SKM-1 (cell line): ENCODE measurements around the gene ZNRF1.
A peak's percentile ranks its signal among the peaks of the same experiment; 100 is the strongest.
"Not testable (repeated sequence)": the region's sequence is repeated elsewhere in the genome, so short reads cannot be mapped to it uniquely, and the experiment has no call there.

Experiments used
- DNase-seq: peaks from one replicate; lab custom pipeline; 2025; ENCODE audit not compliant: unreplicated experiment; lab: John Stamatoyannopoulos, UW

Gene ZNRF1

DNA sequence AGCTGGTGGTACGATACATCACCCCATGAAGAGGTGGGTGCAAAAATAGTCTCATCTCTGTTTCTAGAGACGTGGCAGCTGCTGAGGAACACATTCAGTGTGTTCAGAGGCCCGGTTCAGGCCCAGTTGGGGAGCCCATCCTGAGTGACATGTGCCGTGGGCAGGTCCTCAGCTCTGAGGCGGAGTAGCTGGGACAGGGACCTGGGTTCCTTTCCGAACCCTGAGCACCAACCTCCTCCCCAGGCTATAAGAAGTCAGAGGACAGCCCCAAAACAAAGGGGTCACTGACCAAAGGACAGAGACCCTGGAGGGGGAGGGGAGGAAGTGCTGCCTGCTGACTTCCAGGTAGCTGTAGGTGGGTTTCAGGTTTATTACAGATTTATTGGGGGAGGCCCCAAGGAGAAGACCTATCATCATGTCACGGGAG is 112.7 kb downstream of the ZNRF1 start:
- DNase-seq, result no peak

GRCh38 chr16:75111961-75112733 is 113.3 kb downstream of the ZNRF1 start:
- no peak for DNase-seq

GRCh38 chr16:75112734-75113491 is 114.1 kb downstream of the ZNRF1 start:
- no peak for DNase-seq

- DNase-seq, result no peak
These were observed 114.8 kb downstream of the ZNRF1 start for GRCh38 chr16:75113541-75114121.

DNA sequence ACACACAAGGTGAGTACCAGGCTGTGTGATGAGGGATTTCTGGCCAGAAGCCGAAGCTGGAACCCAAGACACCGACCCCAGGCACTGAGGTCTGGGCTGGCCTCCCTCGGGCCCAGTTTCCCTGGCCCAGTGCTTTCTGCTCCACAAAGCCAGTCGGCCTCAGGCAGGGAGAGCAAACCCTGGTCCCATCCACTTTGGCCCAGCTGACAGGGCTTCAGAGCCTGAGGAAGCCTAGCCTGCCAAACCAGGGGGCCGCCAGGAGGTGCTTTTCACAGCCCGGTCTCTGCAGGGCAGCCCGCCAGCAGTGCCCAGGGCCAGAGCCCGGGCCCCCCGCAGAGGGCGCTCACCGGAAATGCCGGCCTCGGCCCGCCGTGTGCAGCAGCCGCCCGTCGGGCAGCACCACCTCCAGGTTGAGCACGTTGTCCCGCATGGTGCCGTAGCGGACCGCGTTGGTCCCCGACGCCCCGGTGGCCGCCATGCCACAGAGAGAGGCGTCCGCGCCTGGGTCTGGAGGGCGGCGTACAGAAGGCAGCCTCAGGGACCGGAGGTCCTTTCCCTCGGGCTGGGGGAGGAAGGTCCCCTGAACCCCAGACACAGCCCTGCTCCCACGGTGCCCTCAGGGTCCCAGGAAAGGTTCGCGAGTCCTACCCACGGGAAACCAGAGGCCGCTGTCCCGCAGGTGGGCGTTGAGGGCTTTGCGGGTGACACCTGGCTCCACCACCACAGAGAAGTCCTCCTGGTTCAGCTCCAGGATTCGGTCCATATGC is 115.5 kb downstream of the ZNRF1 start:
- DNase-seq, result no peak

GRCh38 chr16:75114946-75115825 is 116.4 kb downstream of the ZNRF1 start:
- DNase-seq, result no peak

DNA sequence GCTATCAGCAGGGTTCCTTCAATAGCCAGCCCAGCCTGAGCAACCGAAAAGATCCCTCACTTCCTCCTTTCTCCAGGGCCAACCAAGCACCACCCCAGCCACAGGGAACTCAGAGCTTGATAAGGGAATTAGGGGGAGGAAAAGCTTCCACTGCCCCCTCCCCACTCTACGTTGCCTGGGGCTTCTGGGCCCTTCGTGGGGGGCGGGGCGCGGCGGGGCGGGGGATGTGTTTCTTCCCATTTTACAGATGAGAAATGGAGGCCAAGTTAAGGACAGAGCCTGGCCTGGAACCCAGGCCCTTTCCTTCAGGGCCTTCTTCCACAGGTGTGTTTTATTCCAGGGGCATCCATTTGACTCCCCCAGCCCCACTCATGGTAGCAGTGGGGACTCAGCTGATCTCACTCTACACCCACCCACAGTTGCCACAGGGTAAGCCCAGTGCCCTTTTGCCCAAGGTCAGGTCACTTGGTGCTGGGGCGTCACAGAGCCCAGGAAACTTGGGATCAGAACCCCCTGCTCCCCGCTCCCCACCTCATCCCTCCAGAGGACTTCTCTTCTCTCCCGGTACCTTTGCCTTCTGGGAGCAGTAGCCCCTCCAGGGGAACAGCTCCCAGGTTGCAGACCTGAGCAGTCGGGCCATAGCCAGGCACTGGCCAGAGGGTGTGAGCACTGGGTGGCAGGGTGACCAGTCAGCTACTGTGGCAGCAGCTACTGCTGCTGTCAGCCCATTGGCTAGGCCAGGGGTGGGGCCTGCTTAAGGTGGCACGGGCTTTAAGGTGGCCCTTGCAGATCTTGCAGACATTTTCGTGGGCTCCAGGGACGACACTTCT is 117.5 kb downstream of the ZNRF1 start, which contains the start of gene LDHD:
TSS of gene LDHD (minus strand) at position 700 of the 830 bp plus-strand sequence. CDS start at position 640, 60 bp downstream.
- peak; percentile 71 for DNase-seq

DNA sequence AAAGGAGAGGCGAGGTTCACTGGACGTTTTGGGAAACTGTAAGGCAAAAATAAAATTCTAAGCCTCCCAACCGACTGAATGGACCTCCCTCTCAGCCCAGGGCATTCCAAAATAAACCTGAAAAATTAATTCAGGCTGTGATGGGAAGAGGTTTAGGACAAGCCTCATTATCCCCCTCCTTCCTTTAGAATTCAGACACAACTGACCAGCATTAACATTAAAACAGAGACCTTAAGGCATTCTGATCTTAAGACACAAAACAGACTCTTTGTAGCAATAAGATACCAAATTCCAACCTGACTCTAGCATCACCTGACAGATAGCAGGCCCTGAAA is 118.1 kb downstream of the ZNRF1 start:
- DNase-seq, result no peak

DNA sequence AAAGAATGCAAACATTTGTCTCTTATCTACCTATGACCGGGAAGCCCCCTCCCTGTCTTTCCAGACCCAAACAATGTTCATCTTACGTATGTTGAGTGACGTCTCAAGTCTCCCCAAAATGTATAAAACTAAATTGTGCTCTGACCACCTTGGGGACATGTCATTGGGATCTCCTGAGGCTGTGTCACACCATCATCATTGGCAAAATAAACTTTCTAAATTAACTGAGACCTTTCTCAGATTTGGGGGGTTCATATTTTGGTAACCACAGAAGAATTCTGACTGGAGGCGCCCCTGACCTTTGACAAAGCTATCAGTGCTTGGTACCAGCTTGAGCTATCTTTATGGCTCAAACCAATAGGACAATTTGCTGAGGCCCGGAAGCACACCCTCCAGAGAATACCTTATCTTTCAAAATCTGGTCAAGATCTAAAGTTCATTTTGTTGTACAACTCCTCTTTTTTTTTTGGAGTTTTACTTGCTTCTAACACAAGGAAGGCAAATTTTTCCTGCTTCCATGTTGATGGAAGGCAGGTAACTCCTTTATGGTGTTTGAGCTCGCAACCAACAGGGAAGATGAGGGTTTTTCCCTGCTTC is 120.2 kb downstream of the ZNRF1 start:
- no peak for DNase-seq

DNA sequence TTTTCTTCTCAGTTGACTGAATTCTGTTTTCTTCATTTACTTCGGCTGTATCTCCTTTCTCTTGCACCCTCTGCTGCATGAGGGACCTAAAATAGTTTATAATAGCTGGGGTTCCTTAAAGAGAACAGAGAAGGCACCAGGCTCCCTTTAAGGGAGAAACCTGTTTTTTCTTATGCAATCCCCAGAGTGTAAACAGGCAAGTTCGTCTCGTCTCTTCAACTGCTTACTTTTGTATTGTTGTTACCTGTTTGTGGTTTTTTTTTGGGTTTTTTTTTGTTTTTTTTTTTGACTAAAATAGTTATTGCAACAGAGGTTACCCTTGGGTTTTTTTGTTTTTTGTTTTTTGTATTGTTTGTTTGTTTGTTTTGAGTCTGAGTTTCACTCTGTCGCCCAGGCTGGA is 121.4 kb downstream of the ZNRF1 start:
- DNase-seq, result no peak

GRCh38 chr16:75121949-75122568 is 123.2 kb downstream of the ZNRF1 start:
- no peak for DNase-seq

DNA sequence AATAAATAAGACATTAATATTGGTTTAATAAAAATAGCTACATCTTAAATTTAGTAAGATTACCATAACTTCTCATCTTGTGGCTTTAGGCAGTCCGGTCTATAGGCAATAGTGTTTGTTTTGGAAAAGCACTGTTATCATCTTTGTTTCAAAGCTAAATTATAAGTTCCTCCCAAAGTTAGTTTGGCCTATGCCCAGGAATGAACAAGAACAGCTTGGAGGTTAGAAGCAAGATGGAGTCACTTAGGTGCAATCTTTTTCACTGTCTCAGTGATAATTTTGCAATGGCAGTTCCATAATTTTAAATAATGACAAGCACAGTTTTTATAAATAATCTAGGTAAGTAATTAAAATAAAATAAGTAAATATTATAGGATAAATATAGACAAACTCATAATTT is 123.8 kb downstream of the ZNRF1 start:
- DNase-seq, result no peak

GRCh38 chr16:75127713-75128415 is 129.0 kb downstream of the ZNRF1 start:
- DNase-seq, result no peak

DNA sequence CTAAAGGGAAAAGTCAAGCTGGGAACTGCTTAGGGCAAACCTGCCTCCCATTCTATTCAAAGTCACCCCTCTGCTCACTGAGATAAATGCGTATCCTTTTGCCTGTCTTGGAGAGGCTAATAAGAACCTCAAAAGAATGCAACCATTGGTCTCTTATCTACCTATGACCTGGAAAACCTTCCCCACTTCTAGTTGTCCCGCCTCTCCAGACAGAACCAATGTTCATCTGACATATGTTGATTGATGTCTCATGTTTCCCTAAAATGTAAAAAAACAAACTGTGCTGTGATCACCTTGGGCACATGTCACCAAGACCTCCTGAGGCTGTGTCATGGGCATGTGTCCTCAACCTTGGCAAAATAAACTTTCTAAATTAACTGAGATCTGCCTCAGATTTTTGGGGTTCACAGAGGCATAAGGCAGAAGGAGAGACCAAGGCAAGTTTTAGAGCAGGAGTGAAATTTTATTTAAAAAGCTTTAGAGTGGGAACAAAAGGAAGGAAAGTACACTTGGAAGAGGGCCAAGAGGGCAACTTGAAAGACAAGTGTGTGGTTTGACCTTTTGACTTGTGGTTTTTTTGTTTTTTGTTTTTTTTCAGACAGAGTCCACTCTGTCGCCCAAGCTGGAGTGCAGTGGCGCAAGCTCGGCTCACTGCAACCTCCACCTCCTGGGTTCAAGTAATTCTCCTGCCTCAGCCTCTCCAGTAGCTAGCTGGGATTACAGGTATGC is 130.8 kb downstream of the ZNRF1 start:
- not testable (repeated sequence) for DNase-seq

DNA sequence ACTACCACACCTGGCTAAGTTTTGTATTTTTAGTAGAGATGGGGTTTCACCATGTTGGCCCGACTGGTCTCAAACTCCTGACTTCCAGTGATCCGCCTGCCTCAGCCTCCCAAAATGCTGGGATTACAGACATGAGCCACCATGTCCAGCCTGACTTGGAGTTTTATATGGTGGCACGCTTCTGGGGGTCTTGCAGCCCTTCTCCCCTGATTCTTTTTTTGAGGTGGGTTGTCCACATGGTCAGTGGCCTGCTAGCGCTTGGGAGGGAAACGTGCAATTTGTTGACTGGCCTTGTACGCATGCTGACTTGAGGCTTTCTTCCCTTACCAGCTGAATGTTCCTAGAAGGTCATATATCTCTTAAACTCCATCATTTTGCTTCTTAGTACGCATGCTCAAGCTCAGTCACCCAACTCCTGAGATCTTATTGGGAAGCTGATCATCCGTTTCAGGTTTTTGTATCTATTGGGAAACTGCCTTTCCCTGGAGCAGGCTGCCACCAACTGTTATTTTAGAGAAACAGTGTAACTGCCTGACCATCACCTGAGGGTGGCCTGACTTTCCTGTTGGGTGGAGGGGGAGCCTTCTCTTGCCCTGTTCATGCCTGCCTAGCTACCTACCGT is 131.4 kb downstream of the ZNRF1 start:
- peak; percentile 3 for DNase-seq

DNA sequence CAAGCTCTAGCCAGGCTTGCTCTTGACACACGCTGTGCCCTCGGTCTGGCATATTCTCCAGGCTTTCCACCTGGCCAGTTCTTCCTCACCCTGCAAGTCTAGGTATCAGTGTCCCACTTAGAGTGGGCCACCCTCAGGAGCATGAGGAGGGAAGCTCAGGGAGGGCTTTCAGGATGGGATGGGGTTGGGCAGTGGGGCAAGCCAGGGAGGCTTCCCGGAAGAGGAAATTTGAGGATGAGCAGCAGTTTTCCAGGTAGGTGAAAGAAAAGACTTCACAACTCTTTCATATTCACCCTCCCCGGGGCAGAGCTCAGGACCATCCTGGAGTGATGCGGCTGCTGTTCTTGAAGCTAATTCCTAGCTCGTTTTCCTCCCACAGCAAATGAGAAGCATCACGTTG is 132.3 kb downstream of the ZNRF1 start:
- no peak for DNase-seq

DNA sequence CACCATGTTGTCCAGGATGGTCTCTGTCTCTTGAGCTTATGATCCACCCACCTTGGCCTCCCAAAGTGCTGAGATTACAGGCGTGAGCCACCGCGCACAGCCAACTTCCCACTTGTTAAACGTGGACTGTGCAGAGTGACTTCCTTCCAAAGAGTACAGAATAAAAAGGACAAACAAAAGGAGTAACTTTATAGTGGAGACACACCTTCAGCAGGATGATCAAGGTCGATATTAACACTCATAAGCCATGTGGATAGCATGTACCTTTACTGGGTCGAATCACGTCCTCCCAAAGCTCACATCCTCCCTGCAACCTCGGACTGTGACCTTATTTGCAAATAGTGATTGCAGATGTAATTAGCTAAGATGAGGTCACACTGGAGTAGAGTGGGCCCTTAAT is 139.4 kb downstream of the ZNRF1 start:
- no peak for DNase-seq
